CD14-positive monocyte (primary cell): ENCODE results near the gene RAPH1. TPM values are rescaled to one million over a fixed set of nuclear protein-coding genes. Genes with fewer than 3 reads are reported as not detected.

Experiments
- DNase-seq, 3 donors: peaks; one replicate each; pipeline ENCODE4 v3.0.0-alpha.2; 2011 to 2022
- H2AFZ ChIP-seq: 2 replicates; pipeline ENCODE4 v1.6.0; 2012; ENCODE audit warnings: mild to moderate bottlenecking, low read depth, low read length, inconsistent platforms; ENCODE audit not compliant: insufficient read depth, poor library complexity, severe bottlenecking
- H3K27ac ChIP-seq, 2 donors: 1 replicate in 1 of 2; 2 replicates in 1 of 2; pipeline ENCODE4 v1.5.1; 2012 to 2013; ENCODE audit warnings: low read length in 2 of 2, control low read depth in 1 of 2, inconsistent platforms in 1 of 2, low read depth in 1 of 2, mild to moderate bottlenecking in 1 of 2
- H3K27me3 ChIP-seq, 2 donors: one replicate each; pipeline versions ENCODE4 v1.6.0 to v1.6.1; 2011 to 2013; ENCODE audit warnings: low read length in 2 of 2; ENCODE audit not compliant: control insufficient read depth in 2 of 2, insufficient read depth in 2 of 2
- H3K36me3 ChIP-seq, 2 donors: replicated peaks in 1 of 2; 1 replicate in 1 of 2; 2 replicates in 1 of 2; pipeline versions ENCODE4 v1.5.1 to v1.6.1; 2012 to 2013; ENCODE audit warnings: low read length in 2 of 2, control low read depth in 1 of 2, inconsistent platforms in 1 of 2, mild to moderate bottlenecking in 1 of 2; ENCODE audit not compliant: insufficient read depth in 2 of 2, control insufficient read depth in 1 of 2
- H3K4me1 ChIP-seq, 2 donors: 1 replicate in 1 of 2; 2 replicates in 1 of 2; pipeline versions ENCODE4 v1.5.1 to v1.6.1; 2012 to 2013; ENCODE audit warnings: low read length in 2 of 2, control low read depth in 1 of 2, inconsistent platforms in 1 of 2, mild to moderate bottlenecking in 1 of 2, moderate library complexity in 1 of 2; ENCODE audit not compliant: insufficient read depth in 2 of 2, control insufficient read depth in 1 of 2
- H3K4me2 ChIP-seq: replicated peaks from 2 replicates; pipeline ENCODE3; 2012; ENCODE audit warnings: low read length, moderate library complexity, mild to moderate bottlenecking; ENCODE audit not compliant: poor library complexity, severe bottlenecking; ENCODE audit errors: extremely low read depth
- H3K4me3 ChIP-seq, 3 experiments: fragments of 200-600 bp in 1 of 3; sonication (generic) in 1 of 3; replicated peaks in 1 of 3; 1 replicate in 2 of 3; 2 replicates in 1 of 3; pipeline ENCODE4 v1.5.1; 2011 to 2013; ENCODE audit warnings: low read length in 3 of 3, mild to moderate bottlenecking in 3 of 3, control low read depth in 2 of 3, low read depth in 2 of 3, inconsistent platforms in 1 of 3, moderate library complexity in 1 of 3
- H3K79me2 ChIP-seq: 2 replicates; pipeline ENCODE4 v1.6.0; 2012; ENCODE audit warnings: mild to moderate bottlenecking, control low read depth, inconsistent platforms, low read length, moderate library complexity; ENCODE audit not compliant: insufficient read depth
- H3K9ac ChIP-seq: 2 replicates; pipeline ENCODE4 v1.6.0; 2017; ENCODE audit warnings: low read length, mild to moderate bottlenecking; ENCODE audit not compliant: insufficient read depth, poor library complexity, severe bottlenecking
- H3K9me3 ChIP-seq, 2 donors: replicated peaks in 1 of 2; 1 replicate in 1 of 2; 2 replicates in 1 of 2; pipeline versions ENCODE4 v1.5.1 to v1.6.1; 2012 to 2013; ENCODE audit warnings: low read length in 2 of 2, control low read depth in 1 of 2; ENCODE audit not compliant: control insufficient read depth in 1 of 2, insufficient read depth in 1 of 2
- H4K20me1 ChIP-seq: 2 replicates; pipeline ENCODE4 v1.6.0; 2012; ENCODE audit warnings: mild to moderate bottlenecking, low read length, control low read depth, moderate library complexity; ENCODE audit not compliant: insufficient read depth
- H3K27ac Mint-ChIP-seq, 7 donors: one replicate each; pipeline ENCODE4 v1.8.0; 2020; ENCODE audit warnings: mild to moderate bottlenecking in 7 of 7, mixed read lengths in 7 of 7, moderate library complexity in 6 of 7, inconsistent platforms in 2 of 7
- H3K27me3 Mint-ChIP-seq, 3 donors: one replicate each; pipeline ENCODE4 v1.8.0; 2021 to 2022; ENCODE audit warnings: low read depth in 3 of 3, mild to moderate bottlenecking in 3 of 3, mixed read lengths in 3 of 3, moderate library complexity in 3 of 3, inconsistent platforms in 1 of 3
- H3K36me3 Mint-ChIP-seq, 2 donors: one replicate each; pipeline ENCODE4 v1.8.0; 2020; ENCODE audit warnings: mixed read lengths in 2 of 2, inconsistent platforms in 1 of 2, mild to moderate bottlenecking in 1 of 2
- H3K4me1 Mint-ChIP-seq: one replicate; pipeline ENCODE4 v1.8.0; 2020; ENCODE audit warnings: mild to moderate bottlenecking, mixed read lengths
- H3K4me3 Mint-ChIP-seq, 2 donors: one replicate each; pipeline ENCODE4 v1.8.0; 2020; ENCODE audit warnings: mild to moderate bottlenecking in 2 of 2, mixed read lengths in 2 of 2, moderate library complexity in 1 of 2
- H3K9me3 Mint-ChIP-seq, 7 donors: one replicate each; pipeline ENCODE4 v1.8.0; 2020 to 2022; ENCODE audit warnings: mixed read lengths in 7 of 7, mild to moderate bottlenecking in 6 of 7, moderate library complexity in 6 of 7, inconsistent platforms in 2 of 7
- CTCF ChIP-seq: fragments of 200-600 bp; IDR thresholded peaks from one replicate; pipeline ENCODE4 v1.8.0; 2022; ENCODE audit warnings: antibody characterized with exemption, mild to moderate bottlenecking
- WGBS: methylation state at CpG from one replicate; pipeline ENCODE4 v1.1.5; 2013; ENCODE audit warnings: missing lambda C conversion rate; ENCODE audit not compliant: insufficient coverage; 5-methylcytosine and 5-hydroxymethylcytosine counted together
- intact Hi-C, 2 donors: fragments of 100-400 bp; cut with micrococcal nuclease; formaldehyde crosslinking; loops; one replicate each; pipeline versions ENCODE4 v1.15.0 to v1.15.1; 2023
- polyA plus RNA-seq, 3 donors: library from polyadenylated mRNA; depleted of rRNA in 1 of 3; unstranded in 2 of 3; stranded (reverse) in 1 of 3; fragments of 300-500 nt in 2 of 3; fragments of >200 nt in 1 of 3; fragmentation: Illumina TruSeq in 2 of 3; gene quantifications; 1 replicate in 2 of 3; 2 replicates in 1 of 3; pipeline ENCODE4 v1.2.3, GENCODE V29; 2012 to 2021

The RAPH1 gene
- polyA plus RNA-seq, 3 donors = 3.8 to 5.1 (median 4.5) TPM

DNA sequence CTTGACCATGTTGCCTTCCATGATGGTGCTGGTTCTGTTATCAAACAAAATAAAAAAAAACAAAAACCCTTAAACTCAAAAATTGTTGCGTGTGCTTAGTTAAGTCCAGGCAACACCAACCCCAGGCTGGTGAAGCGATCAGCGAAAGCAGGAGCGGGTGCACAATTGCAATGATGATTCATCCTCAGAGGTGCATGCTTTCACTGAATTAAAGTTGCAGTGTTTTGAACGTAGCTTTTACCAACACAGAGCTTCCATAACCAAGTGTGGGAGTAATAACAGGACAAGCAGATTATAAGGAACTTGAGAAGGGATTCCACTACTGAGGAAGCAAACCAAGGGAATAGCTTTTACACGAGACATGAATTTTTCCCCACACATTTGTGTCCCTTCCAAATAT, 39.7 kb upstream of the RAPH1 start:
- H3K27ac Mint-ChIP-seq = peak overlapping the region in 1 of 7 donors; percentile 46
- Histone ChIP-seq H3K4me2 (no peak overlapping the region), H3K9ac (no peak overlapping the region), H3K9me3 (no peaks in the 10 kb centered on the region), H3K36me3 (no peaks in the 10 kb centered on the region), H3K4me1 (no peaks in the 10 kb centered on the region), H3K79me2 (no peaks in the 10 kb centered on the region), H4K20me1 (no peaks in the 10 kb centered on the region), H3K4me3 (no peak overlapping the region), H2AFZ (no peak overlapping the region), H3K27ac (no peak overlapping the region), H3K27me3 (no peaks in the 10 kb centered on the region)
- H3K9me3 Mint-ChIP-seq = peaks cover 0 to 4% (median 0%) of the 10 kb centered on the region in 7 donors
- WGBS = 100% methylated on average over 3 of the region's 6 CpGs
- intact Hi-C loops = no loop called here
- no peak for TF ChIP-seq CTCF
- no peak for DNase-seq
- peaks cover 3 to 8% (median 4%) of the 10 kb centered on the region in 3 donors for H3K27me3 Mint-ChIP-seq
- H3K4me1 Mint-ChIP-seq = peaks cover under 1% of the 10 kb centered on the region
- H3K4me3 Mint-ChIP-seq = no peak overlapping the region
- no peaks in the 10 kb centered on the region for H3K36me3 Mint-ChIP-seq

GRCh38 chr2:203572316-203572715, 37.2 kb upstream of the RAPH1 start:
- intact Hi-C loops = no loop called here
- H3K9me3 ChIP-seq = no peaks in the 10 kb centered on the region
- TF ChIP-seq CTCF = no peak
- H3K79me2 ChIP-seq = no peaks in the 10 kb centered on the region
- no peaks in the 10 kb centered on the region for H4K20me1 ChIP-seq
- H3K4me1 ChIP-seq = no peaks in the 10 kb centered on the region
- H3K9ac ChIP-seq = no peak overlapping the region
- H3K36me3 Mint-ChIP-seq = no peaks in the 10 kb centered on the region
- H3K27ac Mint-ChIP-seq = no peak overlapping the region
- H3K36me3 ChIP-seq = no peaks in the 10 kb centered on the region
- H2AFZ ChIP-seq = no peak overlapping the region
- peaks cover 3% of the 10 kb centered on the region for H3K4me1 Mint-ChIP-seq
- H3K4me3 Mint-ChIP-seq = no peak overlapping the region
- H3K4me2 ChIP-seq = no peak overlapping the region
- peaks cover 3 to 8% (median 4%) of the 10 kb centered on the region in 3 donors for H3K27me3 Mint-ChIP-seq
- no peak overlapping the region for H3K27ac ChIP-seq
- H3K27me3 ChIP-seq = no peaks in the 10 kb centered on the region
- WGBS = 100% methylated on average over 6 of the region's 7 CpGs
- no peak overlapping the region for H3K4me3 ChIP-seq
- DNase-seq = no peak
- peaks cover 0 to 4% (median 0%) of the 10 kb centered on the region in 7 donors for H3K9me3 Mint-ChIP-seq
